ENCODE data around the gene KIAA0319L.

GRCh38 chr1:35470977-35471613 is 86.1 kb downstream of the KIAA0319L start:
- TF ChIP-seq SP1 (IDR thresholded peaks at IDR 0.05) (no peak), SUZ12 (IDR thresholded peaks at IDR 0.05) (no peak), ZNF384 (IDR thresholded peaks at IDR 0.05) (no peak), L3MBTL2 (conservative IDR thresholded peaks at IDR 0.05) (no peak), ARNT (IDR thresholded peaks at IDR 0.05) (no peak)
